HEK293 (cell line): Measurements from ENCODE around the gene SH3PXD2B.

Experiments
- CTCF ChIA-PET: fragments of 350-600 bp; formaldehyde crosslinking; extraction: SDS; loops from one replicate; lab custom pipeline; 2021; ENCODE audit warnings: antibody characterized with exemption; lab: Yijun Ruan, JAX
- POLR2A ChIA-PET: fragments of 300-600 bp; formaldehyde crosslinking; extraction: SDS; loops from one replicate; lab custom pipeline; 2020; ENCODE audit warnings: antibody characterized with exemption, inconsistent platforms; lab: Yijun Ruan, JAX
- H3K27ac ChIP-seq: fragments of 200-500 bp; sonication (Bioruptor generic); 2 replicates; pipeline ENCODE4 v1.5.1; 2014; ENCODE audit warnings: low read depth, low read length, control low read depth, inconsistent platforms; ENCODE audit errors: extremely low read depth
- H3K36me3 ChIP-seq, 2 experiments: fragments of 200-500 bp in 1 of 2; sonication (Bioruptor generic) in 1 of 2; 1 replicate in 1 of 2; 2 replicates in 1 of 2; pipeline ENCODE4 v1.5.1; 2014 to 2017; ENCODE audit warnings: inconsistent platforms in 2 of 2, low read length in 2 of 2; ENCODE audit not compliant: control insufficient read depth in 2 of 2, insufficient read depth in 1 of 2
- H3K4me1 ChIP-seq: fragments of 200-500 bp; sonication (Bioruptor generic); 2 replicates; pipeline ENCODE4 v1.5.1; 2014; ENCODE audit warnings: mild to moderate bottlenecking, low read length, inconsistent platforms; ENCODE audit not compliant: control insufficient read depth, insufficient read depth
- H3K4me3 ChIP-seq: 2 replicates; pipeline ENCODE4 v1.5.1; 2011; ENCODE audit warnings: low read depth, mild to moderate bottlenecking, control low read depth, low read length, moderate library complexity
- H3K9me3 ChIP-seq: fragments of 200-500 bp; sonication (Bioruptor generic); 2 replicates; pipeline ENCODE4 v1.5.1; 2014; ENCODE audit warnings: low read depth, low read length, inconsistent platforms; ENCODE audit not compliant: control insufficient read depth, insufficient read depth
- BCL6B ChIP-seq: fragments of 450-650 bp; formaldehyde crosslinking; IDR thresholded peaks from 2 replicates; pipeline ENCODE4 v1.5.1; 2017; ENCODE audit warnings: missing biosample characterization, missing genetic modification characterization
- HOXC10 ChIP-seq: sonication (generic); formaldehyde crosslinking; IDR thresholded peaks from 2 replicates; pipeline ENCODE4 v1.8.1; 2023; ENCODE audit warnings: mild to moderate bottlenecking, missing genetic modification reagents
- INSM2 ChIP-seq: fragments of 450-650 bp; formaldehyde crosslinking; IDR thresholded peaks from 2 replicates; pipeline ENCODE4 v1.5.1; 2016; ENCODE audit warnings: missing biosample characterization, missing genetic modification characterization
- KLF7 ChIP-seq: fragments of 450-650 bp; formaldehyde crosslinking; IDR thresholded peaks from 2 replicates; pipeline ENCODE4 v1.5.1; 2016; ENCODE audit warnings: missing biosample characterization, missing genetic modification characterization, borderline replicate concordance
- KLF9 ChIP-seq: fragments of 450-650 bp; formaldehyde crosslinking; IDR thresholded peaks from 2 replicates; pipeline ENCODE4 v1.5.1; 2016; ENCODE audit warnings: missing biosample characterization, missing genetic modification characterization, low read depth
- PRDM1 ChIP-seq: fragments of 450-650 bp; formaldehyde crosslinking; IDR thresholded peaks from 2 replicates; pipeline ENCODE4; 2016; ENCODE audit warnings: missing biosample characterization, missing genetic modification characterization
- TSHZ1 ChIP-seq: fragments of 450-650 bp; formaldehyde crosslinking; IDR thresholded peaks from 2 replicates; pipeline ENCODE4 v1.5.1; 2016; ENCODE audit warnings: missing biosample characterization, missing genetic modification characterization, borderline replicate concordance
- ZBTB11 ChIP-seq: fragments of 450-650 bp; formaldehyde crosslinking; conservative IDR thresholded peaks from 2 replicates; pipeline ENCODE4 v1.5.1; 2016; ENCODE audit warnings: low read depth, missing biosample characterization, missing genetic modification characterization
- ZBTB17 ChIP-seq: fragments of 450-650 bp; formaldehyde crosslinking; IDR thresholded peaks from 2 replicates; pipeline ENCODE4 v1.5.1; 2016; ENCODE audit warnings: missing biosample characterization, missing genetic modification characterization
- ZEB2 ChIP-seq: fragments of 450-650 bp; formaldehyde crosslinking; IDR thresholded peaks from 2 replicates; pipeline ENCODE4 v1.5.1; 2016; ENCODE audit warnings: missing biosample characterization, missing genetic modification characterization
- ZNF174 ChIP-seq: fragments of 450-650 bp; formaldehyde crosslinking; IDR thresholded peaks from 2 replicates; pipeline ENCODE4 v1.5.0; 2017; ENCODE audit warnings: missing biosample characterization, mild to moderate bottlenecking, missing genetic modification characterization
- ZNF2 ChIP-seq: fragments of 450-650 bp; formaldehyde crosslinking; IDR thresholded peaks from 2 replicates; pipeline ENCODE4 v1.5.1; 2016; ENCODE audit warnings: missing biosample characterization, missing genetic modification characterization
- ZNF23 ChIP-seq: fragments of 450-650 bp; formaldehyde crosslinking; IDR thresholded peaks from 2 replicates; pipeline ENCODE4 v1.5.1; 2016; ENCODE audit warnings: missing biosample characterization, missing genetic modification characterization, borderline replicate concordance
- ZNF280C ChIP-seq: fragments of 450-650 bp; formaldehyde crosslinking; IDR thresholded peaks from 2 replicates; pipeline ENCODE4 v1.5.1; 2016; ENCODE audit warnings: missing biosample characterization, missing genetic modification characterization
- ZNF366 ChIP-seq: fragments of 450-650 bp; formaldehyde crosslinking; conservative IDR thresholded peaks from 2 replicates; pipeline ENCODE4 v1.5.1; 2016; ENCODE audit warnings: missing biosample characterization, missing genetic modification characterization
- ZNF473 ChIP-seq: fragments of 450-650 bp; formaldehyde crosslinking; IDR thresholded peaks from 2 replicates; pipeline ENCODE4 v1.5.1; 2017; ENCODE audit warnings: missing biosample characterization, missing genetic modification characterization
- ZNF514 ChIP-seq: fragments of 450-650 bp; formaldehyde crosslinking; IDR thresholded peaks from 2 replicates; pipeline ENCODE4 v1.5.1; 2016; ENCODE audit warnings: missing biosample characterization, missing genetic modification characterization
- ZNF558 ChIP-seq: fragments of 450-650 bp; formaldehyde crosslinking; IDR thresholded peaks from 2 replicates; pipeline ENCODE4 v1.5.1; 2016; ENCODE audit warnings: missing biosample characterization, missing genetic modification characterization
- ZNF623 ChIP-seq: fragments of 450-650 bp; formaldehyde crosslinking; IDR thresholded peaks from 2 replicates; pipeline ENCODE4 v1.5.1; 2016; ENCODE audit warnings: missing biosample characterization, missing genetic modification characterization

The SH3PXD2B gene

GRCh38 chr5:172325452-172325851 lies 128.9 kb downstream of the SH3PXD2B start (continued):
- no peak for TF ChIP-seq ZNF280C (tag by site-specific recombination)

- CTCF ChIA-PET: interaction anchor here (0.7 kb wide), 2 partner anchors 29 to 428 kb away, joined by 3 read pairs; no protein-coding TSS in a partner anchor
- POLR2A ChIA-PET: no interaction called here
- H3K4me1 ChIP-seq: no peaks in the 10 kb centered on the region
- no peaks in the 10 kb centered on the region for H3K36me3 ChIP-seq
- no peak overlapping the region for H3K27ac ChIP-seq
- no peak overlapping the region for H3K4me3 ChIP-seq
- H3K9me3 ChIP-seq: no peaks in the 10 kb centered on the region
- no peak for TF ChIP-seq ZNF514 (tag by site-specific recombination)
- no peak for TF ChIP-seq KLF7 (tag by site-specific recombination)
- peak; percentile 94 for TF ChIP-seq ZNF366 (tag by site-specific recombination)
- TF ChIP-seq ZBTB17 (tag by site-specific recombination): 0 out of 2 replicates have a peak, but pooled peaks have one; percentile 30
- peak; percentile 19; the same call in 1 of the 2 replicates for TF ChIP-seq BCL6B (tag by site-specific recombination)
- no peak for TF ChIP-seq ZEB2 (tag by site-specific recombination)
- peak; percentile 86 for TF ChIP-seq PRDM1 (tag by site-specific recombination)
- TF ChIP-seq ZNF623 (tag by site-specific recombination): no peak
- peak; percentile 77; the same call in 1 of the 2 replicates for TF ChIP-seq ZNF473 (tag by site-specific recombination)
These were observed 132.0 kb downstream of the SH3PXD2B start for GRCh38 chr5:172322028-172322965.

GRCh38 chr5:172321593-172321992 lies 132.7 kb downstream of the SH3PXD2B start:
- Histone ChIP-seq H3K27ac (no peak overlapping the region), H3K4me3 (no peak overlapping the region), H3K36me3 (no peaks in the 10 kb centered on the region), H3K9me3 (no peaks in the 10 kb centered on the region), H3K4me1 (no peaks in the 10 kb centered on the region)
- ChIA-PET CTCF (interaction anchor here (0.7 kb wide), 1 partner anchor 28 kb away, joined by 3 read pairs; no protein-coding TSS in a partner anchor), POLR2A (no interaction called here)
- no peak for TF ChIP-seq TSHZ1 (tag by site-specific recombination)
- TF ChIP-seq ZNF23 (tag by site-specific recombination): no peak
- no peak for TF ChIP-seq ZNF558 (tag by site-specific recombination)
- no peak for TF ChIP-seq ZBTB11
- no peak for TF ChIP-seq KLF9 (tag by site-specific recombination)
- no peak for TF ChIP-seq ZNF2 (tag by site-specific recombination)
- TF ChIP-seq HOXC10: no peak
- no peak for TF ChIP-seq ZNF514 (tag by site-specific recombination)
- TF ChIP-seq INSM2 (tag by site-specific recombination): no peak
- no peak for TF ChIP-seq ZNF473 (tag by site-specific recombination)
- no peak for TF ChIP-seq ZNF174 (tag by site-specific recombination)
